WTC11 (cell line): ENCODE results near the gene ANO10.

Experiments used
- SP1 ChIP-seq: sonication (generic); formaldehyde crosslinking; conservative IDR thresholded peaks from 2 replicates; pipeline ENCODE4 v1.8.1; 2022; ENCODE audit warnings: missing genetic modification reagents
- ZNF138 ChIP-seq: sonication (generic); formaldehyde crosslinking; conservative IDR thresholded peaks from 2 replicates; pipeline ENCODE4 v1.8.1; 2022; ENCODE audit warnings: mild to moderate bottlenecking, moderate library complexity, missing genetic modification reagents
- ZNF416 ChIP-seq: fragments of 250-450 bp; sonication (Bioruptor Pico); IDR thresholded peaks from 2 replicates; pipeline ENCODE4 v1.9.0; 2021; ENCODE audit warnings: mild to moderate bottlenecking, inconsistent platforms
- ZNF423 ChIP-seq: fragments of 250-450 bp; sonication (Bioruptor Pico); IDR thresholded peaks from 2 replicates; pipeline ENCODE4 v2.1.2; 2022; ENCODE audit warnings: mild to moderate bottlenecking, moderate library complexity
- TF ChIP-seq, protein P1 (sequence below): fragments of 200-600 bp; IDR thresholded peaks from 2 replicates; pipeline ENCODE4 v1.8.0; 2022; ENCODE audit warnings: antibody characterized with exemption
- TF ChIP-seq, protein P2 (sequence below): sonication (generic); formaldehyde crosslinking; IDR thresholded peaks from 2 replicates; pipeline ENCODE4 v1.8.1; 2022; ENCODE audit warnings: mild to moderate bottlenecking, missing genetic modification reagents, moderate library complexity, borderline replicate concordance
- TF ChIP-seq, protein P3 (sequence below): sonication (generic); formaldehyde crosslinking; conservative IDR thresholded peaks from 2 replicates; pipeline ENCODE4 v1.8.1; 2023; ENCODE audit warnings: mild to moderate bottlenecking, low read depth, missing genetic modification reagents, moderate library complexity
- TF ChIP-seq, protein P4 (sequence below): sonication (generic); formaldehyde crosslinking; conservative IDR thresholded peaks from 2 replicates; pipeline ENCODE4 v1.8.1; 2022; ENCODE audit warnings: mild to moderate bottlenecking, missing genetic modification reagents
- TF ChIP-seq, protein P5 (sequence below): sonication (generic); formaldehyde crosslinking; IDR thresholded peaks from 2 replicates; pipeline ENCODE4 v1.8.1; 2023; ENCODE audit warnings: mild to moderate bottlenecking, missing genetic modification reagents
- TF ChIP-seq, protein P6 (sequence below): sonication (generic); formaldehyde crosslinking; IDR thresholded peaks from 2 replicates; pipeline ENCODE4 v1.8.0; 2022; ENCODE audit warnings: mild to moderate bottlenecking, missing genetic modification reagents
- TF ChIP-seq, protein P7 (sequence below): sonication (generic); formaldehyde crosslinking; IDR thresholded peaks from 2 replicates; pipeline ENCODE4 v1.8.1; 2022; ENCODE audit warnings: low read depth, missing genetic modification reagents, borderline replicate concordance

DNA sequence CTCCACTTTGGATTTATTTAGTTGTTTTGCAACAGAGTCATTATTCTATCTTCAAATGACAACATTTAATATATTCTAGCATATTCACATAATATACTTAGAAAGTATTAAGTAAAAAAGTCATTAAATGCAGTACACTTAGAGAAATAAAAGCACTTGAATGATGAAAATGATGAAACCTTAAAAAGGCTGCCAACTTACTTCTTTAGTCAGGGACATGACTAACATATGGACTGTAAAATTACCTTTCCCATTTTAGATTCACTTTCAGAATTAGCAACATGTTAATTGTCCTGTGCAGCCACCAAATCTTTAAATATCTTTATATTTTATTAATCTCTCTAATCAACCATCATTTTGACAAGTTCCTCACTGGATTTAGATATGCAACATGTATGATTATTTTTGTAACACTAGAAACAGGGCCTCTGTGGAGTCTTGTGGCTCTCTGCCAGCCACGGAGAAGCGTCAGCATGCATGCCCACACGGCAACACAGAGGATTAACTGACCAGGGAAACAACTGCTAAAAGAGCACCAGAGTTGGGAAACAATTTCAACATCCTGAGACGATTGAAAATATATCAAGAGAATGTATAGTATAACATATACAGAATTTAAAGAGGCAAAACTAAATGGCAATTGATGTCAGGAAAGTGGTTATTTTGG, 95.7 kb downstream of the ANO10 start:
- TF ChIP-seq, protein P1, sequence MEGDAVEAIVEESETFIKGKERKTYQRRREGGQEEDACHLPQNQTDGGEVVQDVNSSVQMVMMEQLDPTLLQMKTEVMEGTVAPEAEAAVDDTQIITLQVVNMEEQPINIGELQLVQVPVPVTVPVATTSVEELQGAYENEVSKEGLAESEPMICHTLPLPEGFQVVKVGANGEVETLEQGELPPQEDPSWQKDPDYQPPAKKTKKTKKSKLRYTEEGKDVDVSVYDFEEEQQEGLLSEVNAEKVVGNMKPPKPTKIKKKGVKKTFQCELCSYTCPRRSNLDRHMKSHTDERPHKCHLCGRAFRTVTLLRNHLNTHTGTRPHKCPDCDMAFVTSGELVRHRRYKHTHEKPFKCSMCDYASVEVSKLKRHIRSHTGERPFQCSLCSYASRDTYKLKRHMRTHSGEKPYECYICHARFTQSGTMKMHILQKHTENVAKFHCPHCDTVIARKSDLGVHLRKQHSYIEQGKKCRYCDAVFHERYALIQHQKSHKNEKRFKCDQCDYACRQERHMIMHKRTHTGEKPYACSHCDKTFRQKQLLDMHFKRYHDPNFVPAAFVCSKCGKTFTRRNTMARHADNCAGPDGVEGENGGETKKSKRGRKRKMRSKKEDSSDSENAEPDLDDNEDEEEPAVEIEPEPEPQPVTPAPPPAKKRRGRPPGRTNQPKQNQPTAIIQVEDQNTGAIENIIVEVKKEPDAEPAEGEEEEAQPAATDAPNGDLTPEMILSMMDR: no peak
- TF ChIP-seq, protein P2, sequence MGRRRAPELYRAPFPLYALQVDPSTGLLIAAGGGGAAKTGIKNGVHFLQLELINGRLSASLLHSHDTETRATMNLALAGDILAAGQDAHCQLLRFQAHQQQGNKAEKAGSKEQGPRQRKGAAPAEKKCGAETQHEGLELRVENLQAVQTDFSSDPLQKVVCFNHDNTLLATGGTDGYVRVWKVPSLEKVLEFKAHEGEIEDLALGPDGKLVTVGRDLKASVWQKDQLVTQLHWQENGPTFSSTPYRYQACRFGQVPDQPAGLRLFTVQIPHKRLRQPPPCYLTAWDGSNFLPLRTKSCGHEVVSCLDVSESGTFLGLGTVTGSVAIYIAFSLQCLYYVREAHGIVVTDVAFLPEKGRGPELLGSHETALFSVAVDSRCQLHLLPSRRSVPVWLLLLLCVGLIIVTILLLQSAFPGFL (CRISPR knock-in tag): no peak
- TF ChIP-seq SP1 (CRISPR knock-in tag) (no peak), ZNF138 (CRISPR knock-in tag) (no peak), ZNF423 (no peak), ZNF416 (CRISPR knock-in tag) (no peak)
- TF ChIP-seq, protein P3, sequence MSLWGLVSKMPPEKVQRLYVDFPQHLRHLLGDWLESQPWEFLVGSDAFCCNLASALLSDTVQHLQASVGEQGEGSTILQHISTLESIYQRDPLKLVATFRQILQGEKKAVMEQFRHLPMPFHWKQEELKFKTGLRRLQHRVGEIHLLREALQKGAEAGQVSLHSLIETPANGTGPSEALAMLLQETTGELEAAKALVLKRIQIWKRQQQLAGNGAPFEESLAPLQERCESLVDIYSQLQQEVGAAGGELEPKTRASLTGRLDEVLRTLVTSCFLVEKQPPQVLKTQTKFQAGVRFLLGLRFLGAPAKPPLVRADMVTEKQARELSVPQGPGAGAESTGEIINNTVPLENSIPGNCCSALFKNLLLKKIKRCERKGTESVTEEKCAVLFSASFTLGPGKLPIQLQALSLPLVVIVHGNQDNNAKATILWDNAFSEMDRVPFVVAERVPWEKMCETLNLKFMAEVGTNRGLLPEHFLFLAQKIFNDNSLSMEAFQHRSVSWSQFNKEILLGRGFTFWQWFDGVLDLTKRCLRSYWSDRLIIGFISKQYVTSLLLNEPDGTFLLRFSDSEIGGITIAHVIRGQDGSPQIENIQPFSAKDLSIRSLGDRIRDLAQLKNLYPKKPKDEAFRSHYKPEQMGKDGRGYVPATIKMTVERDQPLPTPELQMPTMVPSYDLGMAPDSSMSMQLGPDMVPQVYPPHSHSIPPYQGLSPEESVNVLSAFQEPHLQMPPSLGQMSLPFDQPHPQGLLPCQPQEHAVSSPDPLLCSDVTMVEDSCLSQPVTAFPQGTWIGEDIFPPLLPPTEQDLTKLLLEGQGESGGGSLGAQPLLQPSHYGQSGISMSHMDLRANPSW (CRISPR knock-in tag): no peak
- TF ChIP-seq, protein P4, sequence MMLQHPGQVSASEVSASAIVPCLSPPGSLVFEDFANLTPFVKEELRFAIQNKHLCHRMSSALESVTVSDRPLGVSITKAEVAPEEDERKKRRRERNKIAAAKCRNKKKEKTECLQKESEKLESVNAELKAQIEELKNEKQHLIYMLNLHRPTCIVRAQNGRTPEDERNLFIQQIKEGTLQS (CRISPR knock-in tag): no peak
- TF ChIP-seq, protein P5, sequence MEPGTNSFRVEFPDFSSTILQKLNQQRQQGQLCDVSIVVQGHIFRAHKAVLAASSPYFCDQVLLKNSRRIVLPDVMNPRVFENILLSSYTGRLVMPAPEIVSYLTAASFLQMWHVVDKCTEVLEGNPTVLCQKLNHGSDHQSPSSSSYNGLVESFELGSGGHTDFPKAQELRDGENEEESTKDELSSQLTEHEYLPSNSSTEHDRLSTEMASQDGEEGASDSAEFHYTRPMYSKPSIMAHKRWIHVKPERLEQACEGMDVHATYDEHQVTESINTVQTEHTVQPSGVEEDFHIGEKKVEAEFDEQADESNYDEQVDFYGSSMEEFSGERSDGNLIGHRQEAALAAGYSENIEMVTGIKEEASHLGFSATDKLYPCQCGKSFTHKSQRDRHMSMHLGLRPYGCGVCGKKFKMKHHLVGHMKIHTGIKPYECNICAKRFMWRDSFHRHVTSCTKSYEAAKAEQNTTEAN (CRISPR knock-in tag): no peak
- TF ChIP-seq, protein P6, sequence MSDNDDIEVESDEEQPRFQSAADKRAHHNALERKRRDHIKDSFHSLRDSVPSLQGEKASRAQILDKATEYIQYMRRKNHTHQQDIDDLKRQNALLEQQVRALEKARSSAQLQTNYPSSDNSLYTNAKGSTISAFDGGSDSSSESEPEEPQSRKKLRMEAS (CRISPR knock-in tag): no peak
- TF ChIP-seq, protein P7, sequence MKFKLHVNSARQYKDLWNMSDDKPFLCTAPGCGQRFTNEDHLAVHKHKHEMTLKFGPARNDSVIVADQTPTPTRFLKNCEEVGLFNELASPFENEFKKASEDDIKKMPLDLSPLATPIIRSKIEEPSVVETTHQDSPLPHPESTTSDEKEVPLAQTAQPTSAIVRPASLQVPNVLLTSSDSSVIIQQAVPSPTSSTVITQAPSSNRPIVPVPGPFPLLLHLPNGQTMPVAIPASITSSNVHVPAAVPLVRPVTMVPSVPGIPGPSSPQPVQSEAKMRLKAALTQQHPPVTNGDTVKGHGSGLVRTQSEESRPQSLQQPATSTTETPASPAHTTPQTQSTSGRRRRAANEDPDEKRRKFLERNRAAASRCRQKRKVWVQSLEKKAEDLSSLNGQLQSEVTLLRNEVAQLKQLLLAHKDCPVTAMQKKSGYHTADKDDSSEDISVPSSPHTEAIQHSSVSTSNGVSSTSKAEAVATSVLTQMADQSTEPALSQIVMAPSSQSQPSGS: no peak
